KMS-11 (cell line): ENCODE data around the gene MVB12B.

Source experiments
- H2AFZ ChIP-seq: fragments of 200-600 bp; sonication (generic); 2 replicates; pipeline ENCODE4 v1.6.1; 2016; ENCODE audit warnings: antibody characterized with exemption, mixed run types, low read depth
- H3K27ac ChIP-seq: fragments of 200-600 bp; sonication (generic); 2 replicates; pipeline ENCODE4 v1.6.1; 2016; ENCODE audit warnings: mild to moderate bottlenecking, mixed run types
- H3K27me3 ChIP-seq: fragments of 200-600 bp; sonication (generic); 2 replicates; pipeline ENCODE4 v1.6.1; 2017; ENCODE audit warnings: mild to moderate bottlenecking, low read depth, mixed run types, moderate library complexity; ENCODE audit not compliant: insufficient read depth
- H3K36me3 ChIP-seq: fragments of 200-600 bp; sonication (generic); 2 replicates; pipeline ENCODE4 v1.6.1; 2017; ENCODE audit warnings: mild to moderate bottlenecking, mixed run types; ENCODE audit not compliant: insufficient read depth
- H3K4me1 ChIP-seq: fragments of 200-600 bp; sonication (generic); 2 replicates; pipeline ENCODE4 v1.6.1; 2016; ENCODE audit warnings: mild to moderate bottlenecking, low read depth, mixed run types; ENCODE audit not compliant: poor library complexity, severe bottlenecking
- H3K4me2 ChIP-seq: fragments of 200-600 bp; sonication (generic); 2 replicates; pipeline ENCODE4 v1.7.0; 2016; ENCODE audit warnings: mild to moderate bottlenecking, mixed run types
- H3K4me3 ChIP-seq: fragments of 200-600 bp; sonication (generic); IDR thresholded peaks from 2 replicates; pipeline ENCODE4 v1.6.1; 2017; ENCODE audit warnings: low read depth, low read length, mixed read lengths; ENCODE audit not compliant: insufficient read depth
- H3K79me2 ChIP-seq: fragments of 200-600 bp; sonication (generic); 2 replicates; pipeline ENCODE4 v1.6.1; 2016; ENCODE audit warnings: low read depth, mixed run types; ENCODE audit not compliant: insufficient read depth
- H3K9ac ChIP-seq: fragments of 200-600 bp; sonication (generic); 2 replicates; pipeline ENCODE4 v1.6.1; 2016; ENCODE audit warnings: mild to moderate bottlenecking, mixed run types
- H4K20me1 ChIP-seq: fragments of 200-600 bp; sonication (generic); 2 replicates; pipeline ENCODE4 v1.6.1; 2016; ENCODE audit warnings: mild to moderate bottlenecking, mixed run types; ENCODE audit not compliant: insufficient read depth
- TF ChIP-seq, protein P1 (sequence below): fragments of 200-600 bp; sonication (generic); conservative IDR thresholded peaks from 2 replicates; pipeline ENCODE4 v1.6.1; 2017; ENCODE audit warnings: low read depth, mild to moderate bottlenecking, antibody characterized with exemption, low read length, moderate library complexity, mixed read lengths

Gene MVB12B

DNA sequence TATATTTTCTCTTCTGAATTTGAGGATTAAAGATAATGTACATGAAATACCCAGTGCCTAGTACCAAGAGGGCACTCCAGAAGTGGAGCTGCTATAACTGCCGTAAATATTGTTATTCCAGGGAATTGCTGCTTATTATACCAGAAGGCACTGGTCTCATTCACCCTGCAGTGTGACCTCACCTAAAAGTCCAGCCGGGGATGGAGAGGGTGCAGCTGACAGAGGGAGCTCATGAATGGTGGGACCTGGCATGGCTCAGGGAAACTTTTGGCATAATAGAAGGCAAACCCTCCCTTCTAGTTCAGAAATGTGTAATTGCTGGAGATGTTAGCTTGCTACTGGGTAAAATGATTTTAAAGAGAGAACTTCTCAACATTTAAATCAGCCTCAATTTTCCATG, 108.5 kb downstream of the MVB12B start:
- H3K4me1 ChIP-seq = no peaks in the 10 kb centered on the region
- H4K20me1 ChIP-seq = no peaks in the 10 kb centered on the region
- no peak overlapping the region for H3K27ac ChIP-seq
- TF ChIP-seq, protein P1, sequence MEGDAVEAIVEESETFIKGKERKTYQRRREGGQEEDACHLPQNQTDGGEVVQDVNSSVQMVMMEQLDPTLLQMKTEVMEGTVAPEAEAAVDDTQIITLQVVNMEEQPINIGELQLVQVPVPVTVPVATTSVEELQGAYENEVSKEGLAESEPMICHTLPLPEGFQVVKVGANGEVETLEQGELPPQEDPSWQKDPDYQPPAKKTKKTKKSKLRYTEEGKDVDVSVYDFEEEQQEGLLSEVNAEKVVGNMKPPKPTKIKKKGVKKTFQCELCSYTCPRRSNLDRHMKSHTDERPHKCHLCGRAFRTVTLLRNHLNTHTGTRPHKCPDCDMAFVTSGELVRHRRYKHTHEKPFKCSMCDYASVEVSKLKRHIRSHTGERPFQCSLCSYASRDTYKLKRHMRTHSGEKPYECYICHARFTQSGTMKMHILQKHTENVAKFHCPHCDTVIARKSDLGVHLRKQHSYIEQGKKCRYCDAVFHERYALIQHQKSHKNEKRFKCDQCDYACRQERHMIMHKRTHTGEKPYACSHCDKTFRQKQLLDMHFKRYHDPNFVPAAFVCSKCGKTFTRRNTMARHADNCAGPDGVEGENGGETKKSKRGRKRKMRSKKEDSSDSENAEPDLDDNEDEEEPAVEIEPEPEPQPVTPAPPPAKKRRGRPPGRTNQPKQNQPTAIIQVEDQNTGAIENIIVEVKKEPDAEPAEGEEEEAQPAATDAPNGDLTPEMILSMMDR = no peak
- no peak overlapping the region for H2AFZ ChIP-seq
- H3K79me2 ChIP-seq = no peaks in the 10 kb centered on the region
- H3K4me2 ChIP-seq = no peak overlapping the region
- H3K4me3 ChIP-seq = no peak overlapping the region
- H3K27me3 ChIP-seq = no peaks in the 10 kb centered on the region
- H3K36me3 ChIP-seq = no peaks in the 10 kb centered on the region
- H3K9ac ChIP-seq = no peak overlapping the region

DNA sequence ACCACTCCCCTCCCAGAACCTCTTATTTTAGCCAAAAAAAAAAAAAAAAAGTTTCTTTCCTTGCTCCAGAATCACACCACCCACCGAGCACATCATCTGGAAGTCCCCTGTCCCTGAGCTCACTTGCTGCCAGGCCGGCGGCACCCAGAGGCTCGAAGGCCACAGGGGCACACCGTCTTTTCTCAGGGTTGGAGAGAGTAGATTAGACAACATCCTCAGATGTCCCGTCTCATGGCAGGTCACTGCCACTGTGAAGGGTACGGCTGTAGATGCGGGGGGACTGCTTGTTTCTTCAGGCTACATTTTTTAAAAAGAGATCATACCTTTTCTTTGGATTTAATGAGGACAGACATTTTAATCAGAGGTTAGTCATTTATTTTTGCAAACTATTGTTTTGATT, 109.0 kb downstream of the MVB12B start:
- TF ChIP-seq, protein P1 = no peak
- Histone ChIP-seq H3K27ac (no peak overlapping the region), H3K4me1 (no peaks in the 10 kb centered on the region), H3K79me2 (no peaks in the 10 kb centered on the region), H3K27me3 (no peaks in the 10 kb centered on the region), H3K4me2 (no peak overlapping the region), H4K20me1 (no peaks in the 10 kb centered on the region), H3K4me3 (no peak overlapping the region), H2AFZ (no peak overlapping the region), H3K9ac (no peak overlapping the region), H3K36me3 (no peaks in the 10 kb centered on the region)

DNA sequence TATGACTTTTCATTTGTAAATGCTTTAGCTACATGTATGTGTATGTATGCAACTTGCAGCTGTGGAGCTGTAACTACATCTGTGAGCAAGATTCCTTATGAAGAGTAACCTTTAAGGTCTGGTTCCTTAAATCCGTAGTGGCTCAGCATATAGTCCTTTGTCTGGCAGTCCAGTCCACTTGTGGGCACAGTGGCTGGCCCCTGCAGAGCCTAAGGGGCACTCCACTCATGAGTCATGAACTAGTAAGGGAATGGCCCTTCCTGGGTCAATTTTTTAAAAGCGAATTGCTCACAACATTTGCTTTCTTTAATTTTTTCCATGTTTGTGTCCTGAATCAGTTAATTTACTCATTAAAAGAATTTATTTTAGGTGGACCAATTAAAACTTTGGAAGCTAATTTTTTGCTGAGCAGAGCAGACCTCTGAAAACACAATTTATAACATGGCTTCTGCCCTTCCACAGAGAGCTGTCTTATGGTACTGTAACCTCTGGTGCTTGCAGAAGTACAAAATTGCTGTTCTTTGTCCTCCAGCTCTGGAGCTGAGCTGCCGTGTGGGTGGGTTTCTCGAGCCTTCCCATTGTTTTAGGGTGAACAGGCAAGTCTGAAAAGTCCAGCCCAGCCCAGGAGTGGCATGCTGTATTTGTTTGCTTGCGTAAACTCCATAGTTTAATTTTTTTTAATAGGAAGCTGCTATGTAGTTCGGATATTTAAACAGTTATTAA, 110.1 kb downstream of the MVB12B start:
- H3K4me2 ChIP-seq = no peak overlapping the region
- H3K27me3 ChIP-seq = no peaks in the 10 kb centered on the region
- no peak overlapping the region for H2AFZ ChIP-seq
- no peaks in the 10 kb centered on the region for H3K4me1 ChIP-seq
- H3K4me3 ChIP-seq = no peak overlapping the region
- H3K9ac ChIP-seq = no peak overlapping the region
- no peaks in the 10 kb centered on the region for H4K20me1 ChIP-seq
- H3K36me3 ChIP-seq = no peaks in the 10 kb centered on the region
- TF ChIP-seq, protein P1 = no peak
- H3K79me2 ChIP-seq = no peaks in the 10 kb centered on the region
- no peak overlapping the region for H3K27ac ChIP-seq

DNA sequence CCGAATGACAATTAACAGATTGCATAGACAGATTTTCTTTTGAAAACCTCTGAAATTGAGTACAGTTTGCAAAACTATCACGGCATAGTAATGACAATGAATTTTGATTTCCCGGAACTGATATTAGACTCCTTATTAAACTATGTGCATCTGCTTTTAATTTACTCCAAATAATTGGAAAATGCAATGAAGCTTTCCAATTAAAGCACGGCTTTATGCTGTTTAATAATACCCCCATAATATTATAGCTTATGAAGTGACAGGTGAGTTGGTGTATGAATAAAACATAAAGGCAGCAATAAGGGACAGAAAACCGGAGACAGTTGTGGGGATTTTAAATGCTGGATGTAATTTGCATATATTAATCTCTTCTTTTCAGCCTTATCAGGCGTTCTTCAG, 110.6 kb downstream of the MVB12B start:
- no peaks in the 10 kb centered on the region for H3K27me3 ChIP-seq
- H2AFZ ChIP-seq = no peak overlapping the region
- H3K79me2 ChIP-seq = no peaks in the 10 kb centered on the region
- H3K36me3 ChIP-seq = no peaks in the 10 kb centered on the region
- no peaks in the 10 kb centered on the region for H4K20me1 ChIP-seq
- H3K4me1 ChIP-seq = no peaks in the 10 kb centered on the region
- no peak overlapping the region for H3K4me2 ChIP-seq
- no peak overlapping the region for H3K4me3 ChIP-seq
- H3K9ac ChIP-seq = no peak overlapping the region
- TF ChIP-seq, protein P1 = no peak
- no peak overlapping the region for H3K27ac ChIP-seq
